ENCODE results near the gene LPAR2. TPM values are rescaled to one million over a fixed set of nuclear protein-coding genes. Genes with fewer than 3 reads are reported as not detected.

The LPAR2 gene
- total RNA-seq, 1 donor from 2014 or later = 19.2 TPM

DNA sequence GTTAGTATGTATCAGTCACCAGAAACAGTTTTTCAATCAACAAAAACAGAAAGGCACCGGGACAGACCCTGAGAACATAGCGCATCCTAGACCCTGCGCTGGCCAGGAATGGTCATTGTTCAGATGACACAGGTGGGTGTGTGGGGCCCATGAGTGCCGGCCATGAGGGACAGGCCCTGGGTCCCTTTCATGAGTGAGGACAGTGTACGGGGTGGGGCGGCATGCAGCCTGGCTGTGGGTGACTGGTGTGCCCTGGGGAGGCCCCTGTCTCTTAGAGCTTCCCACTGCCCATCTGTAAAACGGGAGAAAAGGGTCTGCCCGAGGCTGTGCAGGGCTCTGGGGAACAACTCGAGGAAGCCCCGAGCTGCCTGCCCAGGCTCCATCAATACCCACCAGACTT, 35.3 kb downstream of the LPAR2 start:
- Histone ChIP-seq H3K36me3 (ENCODE audit: control insufficient read depth, insufficient read depth, low read length) (no peaks in the 10 kb centered on the region), H3K4me3 (ENCODE audit: low read depth, low read length) (no peak overlapping the region), H3K27me3 (ENCODE audit: control insufficient read depth, insufficient read depth, low read length) (no peaks in the 10 kb centered on the region)
- DNase-seq (ENCODE audit: low read depth) = no peak
- no peak for TF ChIP-seq CTCF (IDR thresholded peaks at IDR 0.05; ENCODE audit: insufficient read depth, low read length, poor library complexity, severe bottlenecking)

GRCh38 chr19:19591133-19591825, 36.7 kb downstream of the LPAR2 start:
- no peak for TF ChIP-seq CTCF (IDR thresholded peaks at IDR 0.05; ENCODE audit: insufficient read depth, low read length, poor library complexity, severe bottlenecking)
- no peaks in the 10 kb centered on the region for H3K36me3 ChIP-seq (ENCODE audit: control insufficient read depth, insufficient read depth, low read length)
- H3K27me3 ChIP-seq (ENCODE audit: control insufficient read depth, insufficient read depth, low read length) = no peaks in the 10 kb centered on the region
- DNase-seq (ENCODE audit: low read depth) = peak; percentile 76
- no peak overlapping the region for H3K4me3 ChIP-seq (ENCODE audit: low read depth, low read length)

- Histone ChIP-seq H3K4me3 (ENCODE audit: low read depth, low read length) (no peak overlapping the region), H3K36me3 (ENCODE audit: control insufficient read depth, insufficient read depth, low read length) (no peaks in the 10 kb centered on the region), H3K27me3 (ENCODE audit: control insufficient read depth, insufficient read depth, low read length) (no peaks in the 10 kb centered on the region)
- no peak for TF ChIP-seq CTCF (IDR thresholded peaks at IDR 0.05; ENCODE audit: insufficient read depth, low read length, poor library complexity, severe bottlenecking)
- no peak for DNase-seq (ENCODE audit: low read depth)
These were observed 39.5 kb downstream of the LPAR2 start for GRCh38 chr19:19588546-19588945.

DNA sequence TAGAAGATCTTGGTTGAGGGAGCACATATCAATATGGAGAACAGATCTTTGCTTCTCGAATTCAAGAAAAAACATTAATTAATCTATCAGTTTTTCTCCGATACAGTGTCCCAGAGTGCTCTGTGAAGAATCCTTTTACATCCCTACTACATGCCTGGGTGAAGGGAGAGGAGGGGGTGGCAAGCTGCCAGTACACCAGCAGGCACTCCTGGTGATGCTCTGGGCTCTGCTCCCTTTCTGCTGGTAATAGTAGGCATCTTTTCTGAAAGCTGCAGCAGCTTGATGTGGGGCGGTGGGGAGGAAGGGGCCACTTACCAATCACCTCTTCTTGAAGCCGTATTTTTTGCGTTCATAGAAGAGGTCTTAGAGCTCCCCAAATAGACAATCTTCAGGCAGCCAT, 40.2 kb downstream of the LPAR2 start:
- Histone ChIP-seq H3K36me3 (ENCODE audit: control insufficient read depth, insufficient read depth, low read length) (no peaks in the 10 kb centered on the region), H3K4me3 (ENCODE audit: low read depth, low read length) (no peak overlapping the region), H3K27me3 (ENCODE audit: control insufficient read depth, insufficient read depth, low read length) (no peaks in the 10 kb centered on the region)
- DNase-seq (ENCODE audit: low read depth) = no peak
- TF ChIP-seq CTCF (IDR thresholded peaks at IDR 0.05; ENCODE audit: insufficient read depth, low read length, poor library complexity, severe bottlenecking) = no peak

DNA sequence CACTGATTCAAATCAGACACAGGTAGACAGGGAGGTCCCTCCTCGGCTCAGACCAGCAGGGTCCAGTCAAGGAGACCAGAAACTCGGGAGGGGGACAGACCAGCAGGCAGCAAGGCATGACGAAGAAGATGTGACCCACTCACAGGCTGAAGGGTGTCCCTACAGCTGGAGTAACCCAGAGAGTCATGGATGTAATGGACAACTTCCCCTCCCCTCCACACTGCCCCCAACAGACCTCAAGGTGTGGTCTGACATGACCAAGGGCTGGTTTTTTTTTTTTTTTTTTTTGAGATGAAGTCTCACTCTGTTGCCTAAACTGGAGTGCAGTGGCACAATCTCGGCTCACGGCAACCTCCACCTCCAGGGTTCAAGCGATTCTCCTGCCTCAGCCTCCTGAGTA, 43.7 kb downstream of the LPAR2 start:
- TF ChIP-seq CTCF (IDR thresholded peaks at IDR 0.05; ENCODE audit: insufficient read depth, low read length, poor library complexity, severe bottlenecking) = no peak
- Histone ChIP-seq H3K27me3 (ENCODE audit: control insufficient read depth, insufficient read depth, low read length) (no peaks in the 10 kb centered on the region), H3K36me3 (ENCODE audit: control insufficient read depth, insufficient read depth, low read length) (no peaks in the 10 kb centered on the region), H3K4me3 (ENCODE audit: low read depth, low read length) (no peak overlapping the region)
- DNase-seq (ENCODE audit: low read depth) = no peak

DNA sequence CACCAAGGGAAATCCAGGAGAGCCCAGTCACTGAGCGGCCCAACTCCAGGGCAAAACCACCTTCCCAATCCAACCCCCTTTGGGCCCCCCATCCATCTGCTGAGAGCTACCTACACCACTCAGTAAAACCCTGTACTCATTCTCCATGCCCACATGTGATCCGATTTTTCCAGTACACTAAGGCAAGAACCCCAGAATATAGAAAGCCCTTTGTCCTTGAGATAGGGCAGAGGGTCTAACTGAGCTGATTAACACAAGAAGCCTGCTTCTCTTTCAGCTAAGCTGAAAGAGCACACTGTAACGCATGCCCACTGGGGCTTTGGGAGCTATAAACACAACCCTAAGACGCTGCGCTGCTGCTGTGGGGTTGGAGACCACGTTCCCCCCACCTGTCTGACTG, 45.5 kb downstream of the LPAR2 start:
- Histone ChIP-seq H3K27me3 (ENCODE audit: control insufficient read depth, insufficient read depth, low read length) (no peaks in the 10 kb centered on the region), H3K4me3 (ENCODE audit: low read depth, low read length) (no peak overlapping the region), H3K36me3 (ENCODE audit: control insufficient read depth, insufficient read depth, low read length) (no peaks in the 10 kb centered on the region)
- no peak for TF ChIP-seq CTCF (IDR thresholded peaks at IDR 0.05; ENCODE audit: insufficient read depth, low read length, poor library complexity, severe bottlenecking)
- no peak for DNase-seq (ENCODE audit: low read depth)
